Measurements from ENCODE around the gene KHDC1. TPM values are rescaled to one million over a fixed set of nuclear protein-coding genes. Genes with fewer than 3 reads are reported as not detected.

Gene KHDC1
- polyA plus RNA-seq, 3 donors: 0.13 TPM; not detected in 2

GRCh38 chr6:73216859-73217258, 46.1 kb downstream of the KHDC1 start:
- no peak overlapping the region for H2AFZ ChIP-seq (ENCODE audit: insufficient read depth, low read depth, low read length, poor library complexity, severe bottlenecking)
- peaks cover 0 to 7% (median 0%) of the 10 kb centered on the region in 3 donors for H3K27me3 Mint-ChIP-seq (ENCODE audit: low read depth in 3 of 3)
- intact Hi-C loops (cut with micrococcal nuclease): no loop called here
- no peaks in the 10 kb centered on the region for H3K27me3 ChIP-seq (ENCODE audit: control insufficient read depth in 2 of 2, insufficient read depth in 2 of 2, low read length in 2 of 2)
- H3K4me3 ChIP-seq (replicated peaks in 1 of 3; ENCODE audit: low read depth in 2 of 3, low read length in 3 of 3): no peak overlapping the region
- no peaks in the 10 kb centered on the region for H3K36me3 ChIP-seq (replicated peaks in 1 of 2; ENCODE audit: control insufficient read depth in 1 of 2, insufficient read depth in 2 of 2, low read length in 2 of 2)
- H3K9me3 ChIP-seq (replicated peaks in 1 of 2; ENCODE audit: control insufficient read depth in 1 of 2, insufficient read depth in 1 of 2, low read length in 2 of 2): no peaks in the 10 kb centered on the region
- H3K79me2 ChIP-seq (ENCODE audit: insufficient read depth, low read length): no peaks in the 10 kb centered on the region
- H3K9ac ChIP-seq (ENCODE audit: insufficient read depth, low read length, poor library complexity, severe bottlenecking): no peak overlapping the region
- no peak for TF ChIP-seq CTCF (IDR thresholded peaks at IDR 0.05)
- no peaks in the 10 kb centered on the region for H3K4me1 ChIP-seq (ENCODE audit: control insufficient read depth in 1 of 2, insufficient read depth in 2 of 2, low read length in 2 of 2)
- no CpG with 5 or more reads among the region's 2 CpGs for WGBS (ENCODE audit: insufficient coverage)
- no peak overlapping the region for H3K4me2 ChIP-seq (replicated peaks; ENCODE audit: extremely low read depth, low read length, poor library complexity, severe bottlenecking)
- no peaks in the 10 kb centered on the region for H3K36me3 Mint-ChIP-seq
- H3K27ac ChIP-seq (ENCODE audit: low read depth in 1 of 2, low read length in 2 of 2): no peak overlapping the region
- no peaks in the 10 kb centered on the region for H3K4me1 Mint-ChIP-seq
- no peak for DNase-seq
- no peak overlapping the region for H3K4me3 Mint-ChIP-seq
- no peak overlapping the region for H3K27ac Mint-ChIP-seq
- H3K9me3 Mint-ChIP-seq: peaks cover 0 to 3% (median 1%) of the 10 kb centered on the region in 7 donors
- no peaks in the 10 kb centered on the region for H4K20me1 ChIP-seq (ENCODE audit: insufficient read depth, low read length)

DNA sequence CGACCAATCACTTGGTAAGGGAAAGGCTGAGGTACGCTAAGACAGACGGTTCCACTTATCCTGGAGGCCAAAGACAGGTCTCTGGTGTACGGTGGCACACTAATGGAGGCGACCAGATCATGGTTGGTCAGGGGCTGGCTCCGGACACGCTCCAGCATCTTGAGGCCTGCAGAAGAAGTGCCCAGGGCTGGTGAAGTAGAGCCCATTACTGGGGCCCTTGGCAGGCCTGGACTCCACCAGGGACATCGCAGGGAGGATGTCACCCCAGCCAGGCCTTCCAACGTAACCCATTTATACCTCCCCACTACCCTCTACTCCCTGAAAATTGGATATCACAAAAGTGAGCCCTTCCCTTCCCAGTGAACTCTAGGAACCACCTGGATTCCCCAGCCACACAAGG, 53.9 kb downstream of the KHDC1 start:
- Histone ChIP-seq H3K27ac (ENCODE audit: low read depth in 1 of 2, low read length in 2 of 2) (no peak overlapping the region), H3K27me3 (ENCODE audit: control insufficient read depth in 2 of 2, insufficient read depth in 2 of 2, low read length in 2 of 2) (no peaks in the 10 kb centered on the region), H3K4me2 (replicated peaks; ENCODE audit: extremely low read depth, low read length, poor library complexity, severe bottlenecking) (no peak overlapping the region), H4K20me1 (ENCODE audit: insufficient read depth, low read length) (no peaks in the 10 kb centered on the region), H3K9ac (ENCODE audit: insufficient read depth, low read length, poor library complexity, severe bottlenecking) (no peak overlapping the region), H3K4me3 (replicated peaks in 1 of 3; ENCODE audit: low read depth in 2 of 3, low read length in 3 of 3) (no peak overlapping the region), H2AFZ (ENCODE audit: insufficient read depth, low read depth, low read length, poor library complexity, severe bottlenecking) (no peak overlapping the region), H3K9me3 (replicated peaks in 1 of 2; ENCODE audit: control insufficient read depth in 1 of 2, insufficient read depth in 1 of 2, low read length in 2 of 2) (no peaks in the 10 kb centered on the region), H3K4me1 (ENCODE audit: control insufficient read depth in 1 of 2, insufficient read depth in 2 of 2, low read length in 2 of 2) (no peaks in the 10 kb centered on the region), H3K36me3 (replicated peaks in 1 of 2; ENCODE audit: control insufficient read depth in 1 of 2, insufficient read depth in 2 of 2, low read length in 2 of 2) (no peaks in the 10 kb centered on the region), H3K79me2 (ENCODE audit: insufficient read depth, low read length) (no peaks in the 10 kb centered on the region)
- Mint-ChIP-seq H3K4me3 (no peak overlapping the region), H3K27ac (no peak overlapping the region), H3K4me1 (no peaks in the 10 kb centered on the region), H3K36me3 (no peaks in the 10 kb centered on the region), H3K9me3 (peaks cover 1 to 9% (median 6%) of the 10 kb centered on the region in 7 donors), H3K27me3 (ENCODE audit: low read depth in 3 of 3) (peaks cover 0 to 2% (median 0%) of the 10 kb centered on the region in 3 donors)
- WGBS (ENCODE audit: insufficient coverage): 62% methylated on average over 7 of the region's 9 CpGs
- no peak for DNase-seq
- intact Hi-C loops (cut with micrococcal nuclease): no loop called here
- no peak for TF ChIP-seq CTCF (IDR thresholded peaks at IDR 0.05)
